Measurements from ENCODE around the gene CAMTA1.

GRCh38 chr1:7646164-7646563 is 860.9 kb downstream of the CAMTA1 start:
- TF ChIP-seq CTCF (IDR thresholded peaks at IDR 0.05; ENCODE audit: poor library complexity) (no peak), EZH2 (IDR thresholded peaks at IDR 0.05; ENCODE audit: borderline replicate concordance) (no peak)

Measured in hepatocyte (in vitro differentiated cells).